ENCODE results near the gene RPP14.

The RPP14 gene

DNA sequence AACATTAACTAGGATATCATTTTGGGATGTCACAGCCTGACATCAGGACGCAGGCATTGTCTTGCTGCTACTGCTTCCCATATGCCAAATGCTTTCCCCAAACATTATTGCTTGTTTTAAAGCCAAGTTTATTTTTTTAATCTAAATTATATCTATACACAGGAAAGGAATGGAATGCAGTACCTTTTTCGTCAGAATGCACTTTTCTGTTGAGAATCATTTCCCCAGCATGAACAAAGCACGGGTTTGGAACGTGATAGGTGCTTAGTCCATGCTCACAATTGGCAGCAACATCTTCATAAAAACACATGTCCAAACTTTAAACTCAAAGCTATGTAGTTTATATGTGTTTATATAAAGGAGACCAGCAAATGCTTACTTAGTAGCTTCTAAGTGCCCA, 52.8 kb downstream of the RPP14 start:
- no peak for DNase-seq

DNA sequence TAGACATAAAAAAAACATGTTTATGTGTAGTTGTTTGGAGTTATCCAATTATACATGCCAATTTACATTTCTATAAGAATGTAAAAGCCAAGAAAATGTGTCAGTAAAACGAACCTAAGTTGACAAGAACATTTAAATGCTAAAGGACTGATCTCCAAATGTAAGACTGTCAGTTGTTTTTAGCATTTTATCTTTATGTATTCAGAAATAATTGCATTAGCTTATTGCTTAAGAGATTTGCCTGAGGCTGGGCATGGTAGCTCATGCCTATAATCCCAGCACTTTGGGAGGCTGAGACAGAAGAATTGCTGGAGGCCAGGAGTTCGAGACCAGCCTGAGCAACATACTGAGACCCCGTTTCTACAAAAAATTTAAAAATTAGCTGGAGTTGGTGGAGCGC, 53.6 kb downstream of the RPP14 start:
- DNase-seq = no peak

DNA sequence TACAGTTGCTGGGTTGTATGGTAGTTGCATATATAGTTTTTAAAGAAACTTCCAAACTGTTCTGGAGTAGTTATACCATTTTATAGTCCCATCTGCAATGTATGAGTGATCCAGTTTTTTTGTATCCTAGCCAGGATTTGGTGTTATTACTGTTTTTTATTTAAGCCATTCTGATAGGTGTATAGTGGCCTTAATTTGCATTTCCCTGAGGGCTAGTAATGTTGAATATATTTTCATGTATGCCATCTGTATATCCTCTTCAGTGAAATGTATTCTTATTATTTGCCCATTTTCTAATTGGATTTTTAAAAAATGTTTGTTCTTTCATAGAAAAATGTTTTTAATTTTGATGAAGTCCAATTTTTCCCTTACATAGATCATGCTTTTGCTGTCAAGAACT, 55.8 kb downstream of the RPP14 start:
- no peak for DNase-seq

DNA sequence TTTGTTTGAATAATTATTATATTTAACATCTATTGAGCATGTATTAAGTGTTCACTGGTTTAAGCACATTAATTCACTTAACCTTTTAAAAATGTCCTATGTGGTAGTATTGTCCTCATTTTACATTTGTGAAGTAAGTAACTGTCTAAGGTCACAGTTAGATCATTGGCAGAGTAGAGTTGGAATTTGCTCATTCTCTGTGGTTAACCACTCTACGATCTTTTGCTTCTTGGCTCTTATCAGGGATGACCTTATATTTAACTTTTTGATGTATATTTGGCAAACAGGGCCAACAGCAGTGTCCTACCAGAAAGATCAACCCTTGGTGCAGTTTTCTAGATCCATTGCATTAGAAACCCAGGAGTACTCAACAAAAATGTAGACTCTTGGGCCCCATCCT, 60.7 kb downstream of the RPP14 start:
- DNase-seq = no peak

DNA sequence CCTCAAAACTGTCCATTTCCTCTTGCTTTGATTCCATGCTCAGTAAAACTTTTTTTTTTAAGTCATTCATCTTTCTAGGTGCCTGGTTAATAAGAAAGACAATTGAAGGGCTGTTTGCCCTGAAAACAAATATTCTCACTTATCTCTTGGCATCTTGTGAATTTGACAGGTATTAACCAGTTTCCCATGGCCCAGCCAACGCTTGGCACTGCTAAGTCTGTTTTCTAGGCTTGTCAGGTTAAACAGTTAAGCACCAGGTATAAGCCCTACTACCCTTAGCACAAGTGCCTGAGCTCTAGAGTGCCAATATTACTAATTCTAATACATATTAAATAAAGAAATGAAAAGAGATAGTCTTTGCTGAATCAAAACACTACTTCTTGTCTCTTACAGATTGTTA, 63.0 kb downstream of the RPP14 start:
- no peak for DNase-seq
